HEK293 (cell line): ENCODE data around the gene LHB.

ENCODE experiments used
- KLF1 ChIP-seq: fragments of 450-650 bp; formaldehyde crosslinking; IDR thresholded peaks from 2 replicates; pipeline ENCODE4 v1.5.1; 2016; ENCODE audit warnings: missing biosample characterization, missing genetic modification characterization
- KLF16 ChIP-seq: fragments of 450-650 bp; formaldehyde crosslinking; IDR thresholded peaks from 2 replicates; pipeline ENCODE4 v1.5.1; 2017; ENCODE audit warnings: missing biosample characterization, missing genetic modification characterization
- KLF8 ChIP-seq: fragments of 450-650 bp; formaldehyde crosslinking; IDR thresholded peaks from 2 replicates; pipeline ENCODE4 v1.5.1; 2016; ENCODE audit warnings: missing biosample characterization, missing genetic modification characterization
- MEIS1 ChIP-seq: sonication (generic); formaldehyde crosslinking; IDR thresholded peaks from 2 replicates; pipeline ENCODE4 v1.8.1; 2022; ENCODE audit warnings: missing genetic modification reagents, mild to moderate bottlenecking, borderline replicate concordance
- MZF1 ChIP-seq: fragments of 450-650 bp; formaldehyde crosslinking; IDR thresholded peaks from 2 replicates; pipeline ENCODE4 v1.5.1; 2017; ENCODE audit warnings: missing biosample characterization, missing genetic modification characterization, borderline replicate concordance
- SETDB1 ChIP-seq: IDR thresholded peaks from one replicate; pipeline ENCODE4 v1.6.1; 2017; ENCODE audit warnings: mild to moderate bottlenecking, low read length, moderate library complexity, mixed read lengths; ENCODE audit not compliant: insufficient read length
- SP2 ChIP-seq: fragments of 450-650 bp; formaldehyde crosslinking; IDR thresholded peaks from 2 replicates; pipeline ENCODE4 v1.5.1; 2016; ENCODE audit warnings: missing biosample characterization, missing genetic modification characterization
- TCF7L2 ChIP-seq: IDR thresholded peaks from 2 replicates; pipeline ENCODE4 v1.6.1; 2011; ENCODE audit warnings: low read depth, mild to moderate bottlenecking, inconsistent platforms, low read length, moderate library complexity, borderline replicate concordance
- WT1 ChIP-seq: fragments of 450-650 bp; formaldehyde crosslinking; IDR thresholded peaks from 2 replicates; pipeline ENCODE4 v1.5.1; 2016; ENCODE audit warnings: missing biosample characterization, missing genetic modification characterization
- ZBTB7A ChIP-seq: fragments of 450-650 bp; formaldehyde crosslinking; IDR thresholded peaks from 2 replicates; pipeline ENCODE4 v1.5.1; 2016; ENCODE audit warnings: low read depth, missing biosample characterization, missing genetic modification characterization
- ZNF112 ChIP-seq: fragments of 450-650 bp; formaldehyde crosslinking; IDR thresholded peaks from 2 replicates; pipeline ENCODE4 v1.5.0; 2017; ENCODE audit warnings: missing biosample characterization, missing genetic modification characterization
- ZNF121 ChIP-seq: fragments of 450-650 bp; formaldehyde crosslinking; IDR thresholded peaks from 2 replicates; pipeline ENCODE4 v1.5.1; 2016; ENCODE audit warnings: missing biosample characterization, missing genetic modification characterization
- ZNF132 ChIP-seq: fragments of 450-650 bp; formaldehyde crosslinking; IDR thresholded peaks from 2 replicates; pipeline ENCODE4 v1.5.1; 2017; ENCODE audit warnings: missing biosample characterization, missing genetic modification characterization, borderline replicate concordance
- ZNF146 ChIP-seq: fragments of 450-650 bp; formaldehyde crosslinking; IDR thresholded peaks from 2 replicates; pipeline ENCODE4 v1.5.1; 2016; ENCODE audit warnings: missing biosample characterization, missing genetic modification characterization
- ZNF169 ChIP-seq: fragments of 450-650 bp; formaldehyde crosslinking; IDR thresholded peaks from 2 replicates; pipeline ENCODE4 v1.5.1; 2016; ENCODE audit warnings: missing biosample characterization, missing genetic modification characterization
- ZNF2 ChIP-seq: fragments of 450-650 bp; formaldehyde crosslinking; IDR thresholded peaks from 2 replicates; pipeline ENCODE4 v1.5.1; 2016; ENCODE audit warnings: missing biosample characterization, missing genetic modification characterization
- ZNF202 ChIP-seq: fragments of 450-650 bp; formaldehyde crosslinking; IDR thresholded peaks from 2 replicates; pipeline ENCODE4 v1.5.1; 2016; ENCODE audit warnings: missing biosample characterization, missing genetic modification characterization, borderline replicate concordance
- ZNF274 ChIP-seq, 2 experiments: fragments of 200-500 bp in 1 of 2; fragments of 450-650 bp in 1 of 2; sonication (Bioruptor generic) in 1 of 2; formaldehyde crosslinking in 1 of 2; IDR thresholded peaks; 2 replicates each; pipeline versions ENCODE4 v1.5.1 to v1.6.1; 2014 to 2016; ENCODE audit warnings: borderline replicate concordance in 1 of 2, inconsistent platforms in 1 of 2, low read length in 1 of 2, missing biosample characterization in 1 of 2, missing genetic modification characterization in 1 of 2
- ZNF341 ChIP-seq: fragments of 450-650 bp; formaldehyde crosslinking; IDR thresholded peaks from 2 replicates; pipeline ENCODE4; 2016; ENCODE audit warnings: low read depth, missing biosample characterization, missing genetic modification characterization
- ZNF426 ChIP-seq: fragments of 450-650 bp; formaldehyde crosslinking; IDR thresholded peaks from 2 replicates; pipeline ENCODE4 v1.5.1; 2017; ENCODE audit warnings: missing biosample characterization, missing genetic modification characterization, mild to moderate bottlenecking, inconsistent platforms, moderate library complexity
- ZNF473 ChIP-seq: fragments of 450-650 bp; formaldehyde crosslinking; IDR thresholded peaks from 2 replicates; pipeline ENCODE4 v1.5.1; 2017; ENCODE audit warnings: missing biosample characterization, missing genetic modification characterization
- ZNF501 ChIP-seq: fragments of 450-650 bp; formaldehyde crosslinking; IDR thresholded peaks from 2 replicates; pipeline ENCODE4 v1.5.1; 2016; ENCODE audit warnings: missing biosample characterization, missing genetic modification characterization
- ZNF585B ChIP-seq: fragments of 450-650 bp; formaldehyde crosslinking; IDR thresholded peaks from 2 replicates; pipeline ENCODE4 v1.5.1; 2016; ENCODE audit warnings: missing biosample characterization, missing genetic modification characterization
- ZNF621 ChIP-seq: fragments of 450-650 bp; formaldehyde crosslinking; IDR thresholded peaks from 2 replicates; pipeline ENCODE4 v1.5.1; 2017; ENCODE audit warnings: missing biosample characterization, missing genetic modification characterization
- TF ChIP-seq, protein P1 (sequence below): fragments of 450-650 bp; formaldehyde crosslinking; IDR thresholded peaks from 2 replicates; pipeline ENCODE4 v1.5.1; 2017; ENCODE audit warnings: missing biosample characterization, mild to moderate bottlenecking, missing genetic modification characterization, moderate library complexity
- TF ChIP-seq, protein P2 (sequence below): fragments of 450-650 bp; IDR thresholded peaks from 2 replicates; pipeline ENCODE4 v1.5.1; 2018; ENCODE audit warnings: missing biosample characterization, mild to moderate bottlenecking, missing genetic modification characterization
- TF ChIP-seq, protein P3 (sequence below): fragments of 450-650 bp; formaldehyde crosslinking; IDR thresholded peaks from 2 replicates; pipeline ENCODE4 v1.5.1; 2016; ENCODE audit warnings: missing biosample characterization, missing genetic modification characterization
- TF ChIP-seq, protein P4 (sequence below): fragments of 450-650 bp; formaldehyde crosslinking; IDR thresholded peaks from 2 replicates; pipeline ENCODE4 v1.5.1; 2017; ENCODE audit warnings: missing biosample characterization, missing genetic modification characterization
- TF ChIP-seq, protein P5 (sequence below): fragments of 450-650 bp; formaldehyde crosslinking; IDR thresholded peaks from 2 replicates; pipeline ENCODE4; 2016; ENCODE audit warnings: missing biosample characterization, missing genetic modification characterization

The LHB gene

DNA sequence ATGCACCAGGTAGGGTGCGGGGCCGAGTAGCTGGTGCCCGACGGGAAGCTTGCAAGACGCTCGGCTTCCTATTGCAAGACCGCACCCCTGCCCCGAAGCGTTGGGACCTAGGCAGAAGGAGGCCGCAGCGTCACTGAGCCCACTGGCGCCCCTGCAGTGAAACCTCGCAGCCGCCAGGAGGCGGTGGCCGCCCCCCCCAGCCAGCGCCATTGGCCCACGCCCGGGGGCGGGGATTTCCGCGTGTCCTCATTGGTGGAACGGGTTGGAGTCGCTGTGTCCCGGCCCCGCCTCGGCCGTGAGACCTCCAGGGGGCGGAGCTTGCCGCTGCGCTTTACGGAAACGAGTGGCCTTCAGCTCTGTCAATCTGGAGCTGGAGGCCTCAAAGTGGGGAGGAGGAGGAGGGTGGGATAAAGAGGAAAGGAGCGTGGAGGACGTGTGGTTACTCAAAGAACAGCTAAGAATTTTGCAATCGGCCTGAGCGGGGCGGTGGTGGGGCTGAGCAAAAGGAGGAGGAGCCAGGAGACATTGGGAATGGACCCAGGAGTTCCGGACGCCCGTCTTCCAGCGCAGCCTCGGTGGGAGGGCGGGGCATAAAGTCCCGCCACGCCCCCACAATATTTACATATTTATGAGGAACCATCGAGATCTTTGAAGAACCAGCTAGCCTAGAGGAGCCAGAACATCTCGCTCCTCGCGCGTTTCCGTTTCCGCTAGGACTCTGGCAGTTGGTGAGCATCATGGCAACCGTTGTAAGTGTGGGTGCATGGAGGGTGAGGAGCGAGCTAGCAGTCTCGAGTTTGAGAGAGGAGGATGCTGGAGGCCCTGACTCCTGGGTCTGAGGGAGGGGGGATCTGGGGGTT, 23.5 kb downstream of the LHB start, which contains the start of the genes GYS1 and RUVBL2 (continued):
- TF ChIP-seq ZNF132 (tag by site-specific recombination), result no peak
- no peak for TF ChIP-seq ZNF202 (tag by site-specific recombination)
- TF ChIP-seq ZNF473 (tag by site-specific recombination), result no peak
- TF ChIP-seq ZNF274 (IDR thresholded peaks at IDR 0.05; ENCODE audit: low read length), result no peak
- TF ChIP-seq ZNF274 (tag by site-specific recombination; IDR thresholded peaks at IDR 0.05; ENCODE audit: borderline replicate concordance), result no peak
- no peak for TF ChIP-seq MZF1 (tag by site-specific recombination)
- peak; percentile 64 for TF ChIP-seq ZNF341 (tag by site-specific recombination)
- TF ChIP-seq TCF7L2, result no peak
- TF ChIP-seq ZNF169 (tag by site-specific recombination), result no peak
- TF ChIP-seq ZBTB7A (tag by site-specific recombination), result no peak
- TF ChIP-seq ZNF112, result no peak
- TF ChIP-seq, protein P1, sequence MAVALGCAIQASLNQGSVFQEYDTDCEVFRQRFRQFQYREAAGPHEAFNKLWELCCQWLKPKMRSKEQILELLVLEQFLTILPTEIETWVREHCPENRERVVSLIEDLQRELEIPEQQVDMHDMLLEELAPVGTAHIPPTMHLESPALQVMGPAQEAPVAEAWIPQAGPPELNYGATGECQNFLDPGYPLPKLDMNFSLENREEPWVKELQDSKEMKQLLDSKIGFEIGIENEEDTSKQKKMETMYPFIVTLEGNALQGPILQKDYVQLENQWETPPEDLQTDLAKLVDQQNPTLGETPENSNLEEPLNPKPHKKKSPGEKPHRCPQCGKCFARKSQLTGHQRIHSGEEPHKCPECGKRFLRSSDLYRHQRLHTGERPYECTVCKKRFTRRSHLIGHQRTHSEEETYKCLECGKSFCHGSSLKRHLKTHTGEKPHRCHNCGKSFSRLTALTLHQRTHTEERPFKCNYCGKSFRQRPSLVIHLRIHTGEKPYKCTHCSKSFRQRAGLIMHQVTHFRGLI (tag by site-specific recombination), result peak; percentile 50; the same call in 1 of the 2 replicates
- no peak for TF ChIP-seq SETDB1
- TF ChIP-seq KLF8 (tag by site-specific recombination), result peak; percentile 95
- TF ChIP-seq SP2 (tag by site-specific recombination), result peak; percentile 98
- TF ChIP-seq MEIS1 (CRISPR knock-in tag), result no peak
- TF ChIP-seq, protein P2, sequence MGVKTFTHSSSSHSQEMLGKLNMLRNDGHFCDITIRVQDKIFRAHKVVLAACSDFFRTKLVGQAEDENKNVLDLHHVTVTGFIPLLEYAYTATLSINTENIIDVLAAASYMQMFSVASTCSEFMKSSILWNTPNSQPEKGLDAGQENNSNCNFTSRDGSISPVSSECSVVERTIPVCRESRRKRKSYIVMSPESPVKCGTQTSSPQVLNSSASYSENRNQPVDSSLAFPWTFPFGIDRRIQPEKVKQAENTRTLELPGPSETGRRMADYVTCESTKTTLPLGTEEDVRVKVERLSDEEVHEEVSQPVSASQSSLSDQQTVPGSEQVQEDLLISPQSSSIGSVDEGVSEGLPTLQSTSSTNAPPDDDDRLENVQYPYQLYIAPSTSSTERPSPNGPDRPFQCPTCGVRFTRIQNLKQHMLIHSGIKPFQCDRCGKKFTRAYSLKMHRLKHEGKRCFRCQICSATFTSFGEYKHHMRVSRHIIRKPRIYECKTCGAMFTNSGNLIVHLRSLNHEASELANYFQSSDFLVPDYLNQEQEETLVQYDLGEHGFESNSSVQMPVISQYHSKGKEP (tag by site-specific recombination), result 0 out of 2 replicates have a peak, but pooled peaks have one; percentile 43
- peak; percentile 69 for TF ChIP-seq KLF1 (tag by site-specific recombination)
- no peak for TF ChIP-seq ZNF621
- TF ChIP-seq ZNF2 (tag by site-specific recombination), result no peak
- TF ChIP-seq KLF16 (tag by site-specific recombination), result peak; percentile 68
- TF ChIP-seq, protein P3, sequence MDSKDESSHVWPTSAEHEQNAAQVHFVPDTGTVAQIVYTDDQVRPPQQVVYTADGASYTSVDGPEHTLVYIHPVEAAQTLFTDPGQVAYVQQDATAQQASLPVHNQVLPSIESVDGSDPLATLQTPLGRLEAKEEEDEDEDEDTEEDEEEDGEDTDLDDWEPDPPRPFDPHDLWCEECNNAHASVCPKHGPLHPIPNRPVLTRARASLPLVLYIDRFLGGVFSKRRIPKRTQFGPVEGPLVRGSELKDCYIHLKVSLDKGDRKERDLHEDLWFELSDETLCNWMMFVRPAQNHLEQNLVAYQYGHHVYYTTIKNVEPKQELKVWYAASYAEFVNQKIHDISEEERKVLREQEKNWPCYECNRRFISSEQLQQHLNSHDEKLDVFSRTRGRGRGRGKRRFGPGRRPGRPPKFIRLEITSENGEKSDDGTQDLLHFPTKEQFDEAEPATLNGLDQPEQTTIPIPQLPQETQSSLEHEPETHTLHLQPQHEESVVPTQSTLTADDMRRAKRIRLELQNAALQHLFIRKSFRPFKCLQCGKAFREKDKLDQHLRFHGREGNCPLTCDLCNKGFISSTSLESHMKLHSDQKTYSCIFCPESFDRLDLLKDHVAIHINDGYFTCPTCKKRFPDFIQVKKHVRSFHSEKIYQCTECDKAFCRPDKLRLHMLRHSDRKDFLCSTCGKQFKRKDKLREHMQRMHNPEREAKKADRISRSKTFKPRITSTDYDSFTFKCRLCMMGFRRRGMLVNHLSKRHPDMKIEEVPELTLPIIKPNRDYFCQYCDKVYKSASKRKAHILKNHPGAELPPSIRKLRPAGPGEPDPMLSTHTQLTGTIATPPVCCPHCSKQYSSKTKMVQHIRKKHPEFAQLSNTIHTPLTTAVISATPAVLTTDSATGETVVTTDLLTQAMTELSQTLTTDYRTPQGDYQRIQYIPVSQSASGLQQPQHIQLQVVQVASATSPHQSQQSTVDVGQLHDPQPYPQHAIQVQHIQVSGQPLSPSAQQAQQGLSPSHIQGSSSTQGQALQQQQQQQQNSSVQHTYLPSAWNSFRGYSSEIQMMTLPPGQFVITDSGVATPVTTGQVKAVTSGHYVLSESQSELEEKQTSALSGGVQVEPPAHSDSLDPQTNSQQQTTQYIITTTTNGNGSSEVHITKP (tag by site-specific recombination), result peak; percentile 98
- TF ChIP-seq ZNF501, result peak; percentile 80
- TF ChIP-seq, protein P4, sequence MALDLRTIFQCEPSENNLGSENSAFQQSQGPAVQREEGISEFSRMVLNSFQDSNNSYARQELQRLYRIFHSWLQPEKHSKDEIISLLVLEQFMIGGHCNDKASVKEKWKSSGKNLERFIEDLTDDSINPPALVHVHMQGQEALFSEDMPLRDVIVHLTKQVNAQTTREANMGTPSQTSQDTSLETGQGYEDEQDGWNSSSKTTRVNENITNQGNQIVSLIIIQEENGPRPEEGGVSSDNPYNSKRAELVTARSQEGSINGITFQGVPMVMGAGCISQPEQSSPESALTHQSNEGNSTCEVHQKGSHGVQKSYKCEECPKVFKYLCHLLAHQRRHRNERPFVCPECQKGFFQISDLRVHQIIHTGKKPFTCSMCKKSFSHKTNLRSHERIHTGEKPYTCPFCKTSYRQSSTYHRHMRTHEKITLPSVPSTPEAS (tag by site-specific recombination), result no peak
- no peak for TF ChIP-seq ZNF426 (tag by site-specific recombination)
- no peak for TF ChIP-seq WT1
- no peak for TF ChIP-seq ZNF146 (tag by site-specific recombination)
- no peak for TF ChIP-seq ZNF121 (tag by site-specific recombination)
- TF ChIP-seq, protein P5, sequence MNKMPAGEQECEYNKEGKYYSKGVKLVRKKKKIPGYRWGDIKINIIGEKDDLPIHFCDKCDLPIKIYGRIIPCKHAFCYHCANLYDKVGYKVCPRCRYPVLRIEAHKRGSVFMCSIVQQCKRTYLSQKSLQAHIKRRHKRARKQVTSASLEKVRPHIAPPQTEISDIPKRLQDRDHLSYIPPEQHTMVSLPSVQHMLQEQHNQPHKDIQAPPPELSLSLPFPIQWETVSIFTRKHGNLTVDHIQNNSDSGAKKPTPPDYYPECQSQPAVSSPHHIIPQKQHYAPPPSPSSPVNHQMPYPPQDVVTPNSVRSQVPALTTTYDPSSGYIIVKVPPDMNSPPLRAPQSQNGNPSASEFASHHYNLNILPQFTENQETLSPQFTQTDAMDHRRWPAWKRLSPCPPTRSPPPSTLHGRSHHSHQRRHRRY, result no peak
- no peak for TF ChIP-seq ZNF585B (tag by site-specific recombination)
